Uterus (tissue), 2 donors: Measurements from ENCODE around the gene MRE11.

Experiments used
- CTCF ChIP-seq, 4 experiments: fragments of 200-600 bp in 2 of 4; fragments of 450-650 bp in 2 of 4; sonication (generic) in 2 of 4; IDR thresholded peaks; one replicate each; pipeline ENCODE4 v1.5.1; 2016 to 2019; ENCODE audit warnings: antibody characterized with exemption in 4 of 4, mild to moderate bottlenecking in 2 of 4, moderate library complexity in 1 of 4
- POLR2A ChIP-seq, 2 donors: fragments of 450-650 bp; IDR thresholded peaks; one replicate each; pipeline ENCODE4 v1.6.1; 2016; ENCODE audit warnings: antibody characterized with exemption in 2 of 2, mild to moderate bottlenecking in 1 of 2, moderate library complexity in 1 of 2

- TF ChIP-seq CTCF (IDR thresholded peaks at IDR 0.05) (no peak), POLR2A (IDR thresholded peaks at IDR 0.05) (no peak)
Measured at GRCh38 chr11:94423507-94423906, 70.1 kb downstream of the MRE11 start.
